Osteoblast (primary cell): ENCODE results near the gene SLC39A11. TPM values are rescaled to one million over a fixed set of nuclear protein-coding genes. Genes with fewer than 3 reads are reported as not detected.

Experiments
- DNase-seq: peaks from one replicate; pipeline ENCODE4 v3.0.0; 2011; ENCODE audit warnings: low spot score, mixed read lengths; ENCODE audit not compliant: insufficient read length; ENCODE audit errors: missing footprints
- H2AFZ ChIP-seq: 2 replicates; pipeline ENCODE4 v1.6.0; 2011; ENCODE audit warnings: mild to moderate bottlenecking, low read length
- H3K27ac ChIP-seq: 2 replicates; pipeline ENCODE4 v1.5.1; 2011; ENCODE audit warnings: mild to moderate bottlenecking, low read depth, low read length, moderate library complexity
- H3K27me3 ChIP-seq: 2 replicates; pipeline ENCODE4 v1.6.0; 2012; ENCODE audit warnings: mild to moderate bottlenecking, control low read depth, inconsistent platforms, low read length, moderate library complexity; ENCODE audit not compliant: insufficient read depth
- H3K36me3 ChIP-seq: 2 replicates; pipeline ENCODE4 v1.5.1; 2011; ENCODE audit warnings: mild to moderate bottlenecking, low read length, control low read depth, moderate library complexity; ENCODE audit not compliant: insufficient read depth
- H3K4me1 ChIP-seq: 2 replicates; pipeline ENCODE4 v1.5.1; 2011; ENCODE audit warnings: mild to moderate bottlenecking, low read length, control low read depth, moderate library complexity; ENCODE audit not compliant: insufficient read depth
- H3K4me2 ChIP-seq: 2 replicates; pipeline ENCODE4 v1.6.0; 2011; ENCODE audit warnings: mild to moderate bottlenecking, low read length; ENCODE audit not compliant: insufficient read depth
- H3K4me3 ChIP-seq: fragments of 200-600 bp; sonication (generic); 3 replicates; pipeline ENCODE4 v1.5.1; 2012; ENCODE audit warnings: mild to moderate bottlenecking, low read length, inconsistent platforms; ENCODE audit not compliant: insufficient read depth
- H3K79me2 ChIP-seq: 2 replicates; pipeline ENCODE4 v1.6.0; 2012; ENCODE audit warnings: mild to moderate bottlenecking, low read length, control low read depth, inconsistent platforms; ENCODE audit not compliant: insufficient read depth
- H3K9me3 ChIP-seq: 2 replicates; pipeline ENCODE4 v1.5.1; 2011; ENCODE audit warnings: low read depth, low read length, control low read depth
- H4K20me1 ChIP-seq: 2 replicates; pipeline ENCODE4 v1.6.0; 2012; ENCODE audit warnings: mild to moderate bottlenecking, low read length, control low read depth; ENCODE audit not compliant: insufficient read depth
- total RNA-seq: library from RNA; depleted of rRNA; stranded (reverse); fragments of >200 nt; gene quantifications from 2 replicates; pipeline ENCODE4 v1.2.3, GENCODE V29; 2012
- TF ChIP-seq, protein P1 (sequence below): IDR thresholded peaks from 2 replicates; pipeline ENCODE4 v1.5.1; 2011; ENCODE audit warnings: mild to moderate bottlenecking, low read depth, low read length, moderate library complexity; ENCODE audit errors: extremely low read depth

SLC39A11 gene
- total RNA-seq, 1 donor, result 27.1 TPM

DNA sequence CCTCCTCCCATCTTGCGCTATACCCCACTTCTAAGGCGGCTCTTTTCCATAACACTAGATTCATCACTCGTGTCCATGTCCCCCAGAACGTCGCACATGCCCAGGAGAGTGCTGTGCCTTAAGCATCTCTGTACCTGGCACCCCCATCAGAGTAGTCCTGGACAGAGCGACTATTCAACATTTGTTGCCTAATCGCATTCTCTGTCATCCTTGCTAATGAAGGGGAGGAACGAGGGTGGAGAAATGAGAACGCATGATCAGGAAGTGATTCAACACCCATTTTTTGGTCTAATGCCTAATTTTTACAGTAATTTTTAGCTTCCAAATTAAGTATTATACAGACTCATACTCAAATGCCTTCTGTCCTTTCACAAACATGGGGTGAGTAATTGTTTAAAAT lies 53.2 kb downstream of the SLC39A11 start:
- H3K36me3 ChIP-seq, result no peaks in the 10 kb centered on the region
- H3K79me2 ChIP-seq, result no peaks in the 10 kb centered on the region
- H3K9me3 ChIP-seq, result no peaks in the 10 kb centered on the region
- no peak overlapping the region for H3K4me3 ChIP-seq
- H4K20me1 ChIP-seq, result peaks cover 8% of the 10 kb centered on the region
- H3K4me1 ChIP-seq, result peaks cover 16% of the 10 kb centered on the region
- no peak overlapping the region for H2AFZ ChIP-seq
- H3K4me2 ChIP-seq, result no peak overlapping the region
- no peak for DNase-seq
- TF ChIP-seq, protein P1, sequence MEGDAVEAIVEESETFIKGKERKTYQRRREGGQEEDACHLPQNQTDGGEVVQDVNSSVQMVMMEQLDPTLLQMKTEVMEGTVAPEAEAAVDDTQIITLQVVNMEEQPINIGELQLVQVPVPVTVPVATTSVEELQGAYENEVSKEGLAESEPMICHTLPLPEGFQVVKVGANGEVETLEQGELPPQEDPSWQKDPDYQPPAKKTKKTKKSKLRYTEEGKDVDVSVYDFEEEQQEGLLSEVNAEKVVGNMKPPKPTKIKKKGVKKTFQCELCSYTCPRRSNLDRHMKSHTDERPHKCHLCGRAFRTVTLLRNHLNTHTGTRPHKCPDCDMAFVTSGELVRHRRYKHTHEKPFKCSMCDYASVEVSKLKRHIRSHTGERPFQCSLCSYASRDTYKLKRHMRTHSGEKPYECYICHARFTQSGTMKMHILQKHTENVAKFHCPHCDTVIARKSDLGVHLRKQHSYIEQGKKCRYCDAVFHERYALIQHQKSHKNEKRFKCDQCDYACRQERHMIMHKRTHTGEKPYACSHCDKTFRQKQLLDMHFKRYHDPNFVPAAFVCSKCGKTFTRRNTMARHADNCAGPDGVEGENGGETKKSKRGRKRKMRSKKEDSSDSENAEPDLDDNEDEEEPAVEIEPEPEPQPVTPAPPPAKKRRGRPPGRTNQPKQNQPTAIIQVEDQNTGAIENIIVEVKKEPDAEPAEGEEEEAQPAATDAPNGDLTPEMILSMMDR, result no peak
- no peak overlapping the region for H3K27ac ChIP-seq
- no peaks in the 10 kb centered on the region for H3K27me3 ChIP-seq

DNA sequence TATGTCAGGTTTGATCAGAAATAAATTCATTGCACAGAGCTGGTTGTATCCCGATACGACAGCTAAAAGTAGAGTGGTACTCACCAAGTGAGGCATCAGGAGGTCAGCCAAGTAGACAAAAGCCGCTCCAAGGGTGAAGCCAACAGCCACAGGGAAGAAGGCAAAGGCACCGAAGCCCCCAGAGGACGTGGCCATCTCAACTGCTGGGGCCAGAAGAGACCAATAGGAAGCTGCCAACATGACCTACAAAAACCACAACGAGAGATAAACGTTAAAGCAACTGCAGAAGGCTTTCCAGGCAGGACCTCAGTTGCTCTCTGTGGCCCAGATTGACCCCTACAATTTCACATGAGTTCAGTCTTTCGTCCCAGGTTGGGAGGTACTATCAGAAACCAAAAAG lies 61.0 kb downstream of the SLC39A11 start:
- H3K27ac ChIP-seq, result no peak overlapping the region
- H3K4me2 ChIP-seq, result no peak overlapping the region
- H4K20me1 ChIP-seq, result no peaks in the 10 kb centered on the region
- no peaks in the 10 kb centered on the region for H3K27me3 ChIP-seq
- H3K9me3 ChIP-seq, result no peaks in the 10 kb centered on the region
- no peaks in the 10 kb centered on the region for H3K79me2 ChIP-seq
- no peak overlapping the region for H2AFZ ChIP-seq
- H3K36me3 ChIP-seq, result no peaks in the 10 kb centered on the region
- no peak for DNase-seq
- H3K4me3 ChIP-seq, result no peak overlapping the region
- H3K4me1 ChIP-seq, result peaks cover 15% of the 10 kb centered on the region
- TF ChIP-seq, protein P1, result no peak

DNA sequence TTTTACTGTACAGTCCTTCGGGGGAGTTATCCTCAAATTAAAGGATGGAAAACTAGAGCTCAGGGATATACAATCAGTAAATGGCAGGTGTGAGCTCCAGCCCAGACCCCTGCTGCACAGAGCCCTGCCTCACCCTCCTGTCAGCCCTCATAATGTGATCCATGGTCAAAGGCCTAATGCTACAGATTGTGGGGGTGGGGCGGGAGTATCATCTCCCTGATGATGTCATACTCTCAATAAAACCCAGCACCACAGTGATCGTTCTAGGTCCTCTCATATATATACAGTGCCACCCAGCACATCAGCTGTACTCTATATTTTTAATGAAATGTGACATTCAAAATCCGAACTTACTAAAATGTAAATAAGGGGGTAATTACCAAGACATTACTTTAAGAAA lies 61.5 kb downstream of the SLC39A11 start:
- no peaks in the 10 kb centered on the region for H3K27me3 ChIP-seq
- H2AFZ ChIP-seq, result no peak overlapping the region
- no peaks in the 10 kb centered on the region for H3K79me2 ChIP-seq
- no peaks in the 10 kb centered on the region for H3K9me3 ChIP-seq
- H3K4me1 ChIP-seq, result peaks cover 15% of the 10 kb centered on the region
- H3K27ac ChIP-seq, result no peak overlapping the region
- TF ChIP-seq, protein P1, result no peak
- H3K4me3 ChIP-seq, result no peak overlapping the region
- no peak overlapping the region for H3K4me2 ChIP-seq
- DNase-seq, result no peak
- no peaks in the 10 kb centered on the region for H3K36me3 ChIP-seq
- H4K20me1 ChIP-seq, result no peaks in the 10 kb centered on the region

DNA sequence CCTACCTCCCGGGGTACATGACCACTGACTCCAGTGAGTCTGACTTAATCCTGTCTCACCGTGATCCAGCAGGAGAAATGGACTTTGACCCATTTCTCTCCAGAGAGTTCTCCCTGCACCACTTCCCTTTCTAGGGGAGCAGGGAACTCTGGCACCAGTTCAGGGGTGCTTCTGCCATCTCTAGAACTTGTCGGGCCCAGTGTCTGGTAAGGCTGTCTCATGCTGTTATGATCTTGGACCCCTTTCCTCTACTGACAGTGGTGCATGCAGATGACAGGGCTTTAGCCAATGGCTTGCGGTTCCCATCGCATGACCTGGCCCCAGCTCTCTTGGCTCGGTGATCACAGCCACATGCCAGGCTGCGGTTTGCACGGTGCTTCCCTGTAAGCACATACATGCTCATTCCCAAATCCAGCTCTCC lies 62.0 kb downstream of the SLC39A11 start:
- Histone ChIP-seq H3K4me1 (peaks cover 15% of the 10 kb centered on the region), H3K9me3 (no peaks in the 10 kb centered on the region), H3K27ac (no peak overlapping the region), H2AFZ (no peak overlapping the region), H3K27me3 (no peaks in the 10 kb centered on the region), H3K4me2 (no peak overlapping the region), H3K79me2 (no peaks in the 10 kb centered on the region), H3K36me3 (no peaks in the 10 kb centered on the region), H4K20me1 (no peaks in the 10 kb centered on the region), H3K4me3 (no peak overlapping the region)
- DNase-seq, result no peak
- TF ChIP-seq, protein P1, result no peak
